ENCODE data around the gene OR5AN1.
"Not testable (repeated sequence)": the region's sequence is repeated elsewhere in the genome, so short reads cannot be mapped to it uniquely, and the experiment has no call there.

Gene OR5AN1

DNA sequence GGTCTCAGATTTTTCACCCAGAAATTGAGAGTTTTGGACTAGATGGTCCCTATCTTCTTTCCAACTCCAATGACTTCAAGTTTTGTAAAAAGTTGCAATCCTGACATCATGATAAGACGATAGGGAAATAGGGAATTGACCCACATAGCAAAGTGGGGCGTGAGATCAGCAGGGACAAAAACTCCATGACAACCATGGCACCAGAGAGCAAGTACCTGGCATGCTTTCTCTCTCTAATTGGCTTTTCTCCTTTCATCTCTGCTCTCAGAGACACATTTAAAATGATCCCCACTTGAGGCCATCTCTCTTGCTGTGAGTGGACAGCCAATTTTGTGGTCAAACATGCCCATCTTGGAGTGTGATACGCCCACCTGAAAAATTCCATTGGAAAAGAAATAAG lies at the start of gene OR5AN1:
Gene OR5AN1 (plus strand): TSS at position 301 of the 400 bp plus-strand sequence. CDS start 5,564 bp downstream, outside the sequence.
- in situ Hi-C loops (cut with HindIII; ENCODE audit: low sequenced_read_pairs), result no loop called here

GRCh38 chr11:59335001-59335400 lies 23.7 kb upstream of the OR5AN1 start:
- in situ Hi-C loops (cut with HindIII; ENCODE audit: low sequenced_read_pairs), result no loop called here

DNA sequence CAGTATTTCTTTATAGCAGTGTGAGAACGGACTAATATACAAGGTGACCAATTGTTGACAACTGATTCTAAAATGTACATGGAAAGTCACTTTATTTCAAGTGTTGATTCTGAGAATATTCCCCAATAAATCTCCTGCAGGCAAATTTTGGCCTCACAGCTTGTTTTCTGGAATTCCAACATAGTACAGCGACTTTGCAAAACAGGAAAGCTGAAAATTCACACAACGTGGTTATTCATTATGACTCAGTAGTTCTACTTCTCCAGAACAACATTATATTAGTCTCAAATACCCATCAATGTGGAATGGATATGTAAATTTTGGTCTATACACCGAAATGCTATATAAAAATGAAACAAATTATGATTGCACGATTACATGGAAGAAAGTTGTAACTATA lies 22.5 kb upstream of the OR5AN1 start:
- in situ Hi-C loops (cut with HindIII; ENCODE audit: low sequenced_read_pairs), result no loop called here

GRCh38 chr11:59336931-59337330 lies 21.8 kb upstream of the OR5AN1 start:
- in situ Hi-C loops (cut with HindIII; ENCODE audit: low sequenced_read_pairs), result no loop called here

DNA sequence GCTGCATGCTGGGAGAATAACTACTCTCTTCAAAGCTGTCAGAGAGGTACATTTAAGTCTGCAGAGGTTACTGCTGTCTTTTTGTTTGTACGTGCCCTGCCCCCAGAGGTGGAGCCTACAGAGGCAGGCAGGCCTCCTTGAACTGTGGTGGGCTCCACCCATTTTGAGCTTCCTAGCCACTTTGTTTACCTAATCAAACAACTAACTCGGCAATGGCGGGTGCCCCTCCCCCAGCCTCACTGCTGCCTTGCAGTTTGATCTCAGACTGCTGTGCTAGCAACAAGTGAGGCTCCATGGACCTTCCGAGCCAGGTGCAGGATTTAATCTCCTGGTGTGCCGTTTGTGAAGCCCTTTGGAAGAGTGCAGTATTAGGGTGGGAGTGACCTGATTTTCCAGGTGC lies 9.0 kb upstream of the OR5AN1 start:
- in situ Hi-C loops (cut with HindIII; ENCODE audit: low sequenced_read_pairs), result not testable (repeated sequence)

DNA sequence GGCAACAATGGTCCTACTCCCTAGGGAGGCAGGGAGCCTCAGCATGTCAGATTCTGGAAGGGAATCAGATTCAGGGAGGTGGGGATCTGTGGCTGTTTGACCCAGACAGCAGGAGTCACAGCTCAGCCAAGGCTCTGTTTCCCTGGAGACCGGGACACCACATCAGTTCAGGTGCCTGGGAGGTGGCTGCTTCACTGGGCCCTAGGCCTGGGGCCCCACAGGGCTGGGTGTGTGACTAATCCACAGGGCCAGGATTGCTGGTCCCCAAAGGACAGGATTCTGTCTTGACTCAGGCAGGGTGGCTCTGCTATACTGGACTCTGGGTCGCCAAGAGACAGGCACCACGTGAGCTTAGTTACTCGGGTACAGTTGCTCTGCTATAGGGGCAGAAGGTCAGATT lies 3.5 kb upstream of the OR5AN1 start:
- in situ Hi-C loops (cut with HindIII; ENCODE audit: low sequenced_read_pairs), result no loop called here

DNA sequence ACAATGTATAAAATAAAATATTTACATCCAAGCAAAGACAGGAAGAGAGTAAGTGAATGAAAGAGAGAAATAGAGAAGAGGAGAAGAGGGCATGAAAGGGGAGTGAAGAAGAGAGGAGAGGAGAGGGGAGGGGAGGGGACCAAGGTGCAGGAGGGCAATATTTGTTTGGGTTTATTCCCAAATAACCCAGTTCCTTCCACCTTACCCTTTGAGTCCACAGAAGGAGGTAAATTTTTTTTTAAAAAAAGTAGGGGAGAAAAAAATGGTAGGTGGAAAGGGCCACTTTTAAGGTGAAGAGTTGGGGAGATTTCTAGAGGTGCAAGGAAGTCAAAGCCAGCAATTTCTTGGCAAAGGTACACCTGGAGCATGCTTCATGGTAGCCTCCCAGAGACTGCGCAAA lies 2.1 kb upstream of the OR5AN1 start:
- in situ Hi-C loops (cut with HindIII; ENCODE audit: low sequenced_read_pairs), result no loop called here

GRCh38 chr11:59358020-59358419 lies 675 bp upstream of the OR5AN1 start:
- in situ Hi-C loops (cut with HindIII; ENCODE audit: low sequenced_read_pairs), result no loop called here

DNA sequence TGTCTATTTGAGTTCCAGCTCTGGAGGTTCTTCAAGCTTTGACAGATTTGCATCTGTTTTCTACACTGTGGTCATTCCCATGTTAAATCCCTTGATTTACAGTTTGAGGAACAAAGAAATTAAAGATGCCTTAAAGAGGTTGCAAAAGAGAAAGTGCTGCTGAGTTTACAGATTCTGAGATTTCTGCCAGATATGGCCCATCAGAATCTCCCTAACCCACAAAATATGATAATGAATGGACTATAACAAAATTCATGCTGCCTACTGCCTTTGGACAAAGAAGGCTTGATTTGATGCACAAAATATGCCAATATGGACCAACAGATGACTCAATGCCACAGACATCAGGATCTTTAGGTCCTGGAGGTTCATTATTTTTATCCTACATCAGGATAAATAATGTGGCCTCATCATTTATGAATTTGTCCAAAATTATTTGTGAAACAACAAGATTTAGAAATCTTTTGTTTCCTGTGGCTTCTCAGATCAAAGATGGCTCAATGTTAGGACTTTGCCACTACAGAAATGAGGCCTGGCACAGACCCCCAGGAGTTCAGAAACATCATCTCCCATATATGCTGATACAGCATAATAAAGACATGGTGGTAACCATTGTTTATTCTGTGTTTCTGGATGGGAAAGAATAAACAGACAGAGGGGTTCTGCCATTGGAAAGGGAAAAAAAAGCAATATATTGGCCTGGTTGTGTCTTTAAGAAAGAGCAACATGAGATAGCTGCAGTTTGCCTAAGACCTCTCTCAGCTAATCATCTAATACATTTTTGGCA lies 6.7 kb downstream of the OR5AN1 start:
- in situ Hi-C loops (cut with HindIII; ENCODE audit: low sequenced_read_pairs), result no loop called here

DNA sequence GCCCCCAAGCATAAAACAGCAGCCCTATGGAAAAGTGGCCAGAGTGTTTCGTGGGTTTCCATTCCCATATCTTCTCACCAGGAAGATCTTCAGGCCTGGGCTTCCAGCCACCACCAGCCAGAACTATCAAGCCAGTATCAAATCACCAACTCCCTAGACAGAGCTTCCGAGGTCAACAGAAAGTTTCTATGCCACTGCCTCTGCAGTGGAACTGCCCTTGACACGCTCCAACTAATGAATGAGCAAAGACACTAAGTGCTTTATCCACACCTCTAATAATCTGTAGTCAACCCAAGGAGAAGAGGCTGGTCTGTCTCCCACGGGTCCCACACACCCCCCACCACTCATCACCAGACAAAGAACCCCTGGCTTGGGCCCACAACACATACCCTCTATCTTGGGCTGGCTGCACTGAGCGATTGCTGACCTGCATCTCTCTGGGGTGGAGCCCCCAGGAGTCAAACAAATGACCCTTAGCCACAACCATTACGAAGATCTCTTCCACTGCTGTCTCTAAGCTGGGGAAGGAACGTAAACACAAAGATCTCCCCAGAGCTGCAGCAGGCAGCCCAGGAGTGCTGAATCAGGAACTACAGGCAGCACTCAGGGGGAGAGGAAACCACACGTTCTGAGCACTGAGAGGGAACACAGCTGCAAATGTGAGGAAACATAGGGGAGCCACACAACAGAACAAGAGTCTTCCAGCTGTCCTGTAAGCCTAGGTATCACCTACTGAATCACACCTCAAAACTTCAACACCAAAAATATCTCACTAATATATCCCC lies 9.7 kb downstream of the OR5AN1 start:
- in situ Hi-C loops (cut with HindIII; ENCODE audit: low sequenced_read_pairs), result no loop called here

- in situ Hi-C loops (cut with HindIII; ENCODE audit: low sequenced_read_pairs), result not testable (repeated sequence)
These were observed 13.6 kb downstream of the OR5AN1 start for GRCh38 chr11:59372324-59372723.

GRCh38 chr11:59380263-59381059 lies 21.8 kb downstream of the OR5AN1 start:
- in situ Hi-C loops (cut with HindIII; ENCODE audit: low sequenced_read_pairs), result no loop called here

DNA sequence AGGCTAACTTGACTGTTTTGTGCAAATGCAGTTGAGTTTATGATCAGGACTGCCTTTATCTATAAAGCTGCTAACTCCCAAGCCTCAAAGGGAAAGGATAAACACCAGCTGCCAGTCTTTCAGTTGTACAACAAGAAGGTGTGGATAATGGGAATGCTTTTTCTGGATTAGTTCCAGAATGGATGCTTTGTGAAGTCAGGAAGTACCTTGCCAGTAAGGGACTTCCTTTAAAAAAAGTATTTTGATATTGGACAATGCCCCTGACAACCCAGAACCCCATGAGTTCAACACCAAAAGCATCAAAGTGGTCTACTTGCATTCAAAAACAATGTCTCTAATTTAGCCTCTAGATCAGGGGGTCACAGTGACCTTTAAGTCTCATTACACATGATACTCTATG lies 35.5 kb downstream of the OR5AN1 start:
- in situ Hi-C loops (cut with HindIII; ENCODE audit: low sequenced_read_pairs), result no loop called here

GRCh38 chr11:59400461-59401261 lies 42.0 kb downstream of the OR5AN1 start:
- in situ Hi-C loops (cut with HindIII; ENCODE audit: low sequenced_read_pairs), result no loop called here

- in situ Hi-C loops (cut with HindIII; ENCODE audit: low sequenced_read_pairs), result no loop called here
These were observed 42.5 kb downstream of the OR5AN1 start for GRCh38 chr11:59401262-59401552.

- in situ Hi-C loops (cut with HindIII; ENCODE audit: low sequenced_read_pairs), result no loop called here
These were observed 44.9 kb downstream of the OR5AN1 start for GRCh38 chr11:59403546-59403945.

GRCh38 chr11:59413646-59414045 lies 55.0 kb downstream of the OR5AN1 start:
- in situ Hi-C loops (cut with HindIII; ENCODE audit: low sequenced_read_pairs), result no loop called here

DNA sequence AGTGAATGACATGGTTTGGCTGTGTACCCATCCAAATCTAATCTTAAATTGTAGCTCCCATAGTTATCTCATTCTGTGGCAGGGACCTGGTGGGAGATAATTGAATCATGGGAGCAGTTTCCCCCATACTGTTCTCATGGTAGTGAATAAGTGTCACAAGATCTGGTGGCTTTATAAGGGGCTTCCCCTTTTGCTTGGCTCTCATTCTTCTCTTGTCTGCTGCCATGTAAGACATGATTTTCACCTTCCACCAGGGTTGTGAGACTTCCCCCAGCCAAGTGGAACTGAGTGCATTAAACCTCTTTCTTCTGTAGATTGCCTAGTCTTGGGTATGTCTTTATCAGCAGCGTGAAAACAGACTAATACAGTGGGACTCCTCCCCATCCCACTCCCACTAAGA lies 56.4 kb downstream of the OR5AN1 start:
- in situ Hi-C loops (cut with HindIII; ENCODE audit: low sequenced_read_pairs), result no loop called here

GRCh38 chr11:59416613-59417012 lies 57.9 kb downstream of the OR5AN1 start:
- in situ Hi-C loops (cut with HindIII; ENCODE audit: low sequenced_read_pairs), result no loop called here

GRCh38 chr11:59417023-59417422 lies 58.3 kb downstream of the OR5AN1 start:
- in situ Hi-C loops (cut with HindIII; ENCODE audit: low sequenced_read_pairs), result no loop called here

GRCh38 chr11:59418156-59418555 lies 59.5 kb downstream of the OR5AN1 start:
- in situ Hi-C loops (cut with HindIII; ENCODE audit: low sequenced_read_pairs), result no loop called here
